ENCODE data around the gene STUM.

GRCh38 chr1:226643177-226643576 is 94.6 kb downstream of the STUM start:
- TF ChIP-seq CTCF (IDR thresholded peaks at IDR 0.05; ENCODE audit: low read depth, low read length), result no peak
- TF ChIP-seq EZH2phosphoT487 (IDR thresholded peaks at IDR 0.05; ENCODE audit: low read depth), result no peak

Measured in OCI-LY3 (cell line).